ENCODE results near the gene FAM168A.
A peak's percentile ranks its signal among the peaks of the same experiment; 100 is the strongest.

The FAM168A gene

DNA sequence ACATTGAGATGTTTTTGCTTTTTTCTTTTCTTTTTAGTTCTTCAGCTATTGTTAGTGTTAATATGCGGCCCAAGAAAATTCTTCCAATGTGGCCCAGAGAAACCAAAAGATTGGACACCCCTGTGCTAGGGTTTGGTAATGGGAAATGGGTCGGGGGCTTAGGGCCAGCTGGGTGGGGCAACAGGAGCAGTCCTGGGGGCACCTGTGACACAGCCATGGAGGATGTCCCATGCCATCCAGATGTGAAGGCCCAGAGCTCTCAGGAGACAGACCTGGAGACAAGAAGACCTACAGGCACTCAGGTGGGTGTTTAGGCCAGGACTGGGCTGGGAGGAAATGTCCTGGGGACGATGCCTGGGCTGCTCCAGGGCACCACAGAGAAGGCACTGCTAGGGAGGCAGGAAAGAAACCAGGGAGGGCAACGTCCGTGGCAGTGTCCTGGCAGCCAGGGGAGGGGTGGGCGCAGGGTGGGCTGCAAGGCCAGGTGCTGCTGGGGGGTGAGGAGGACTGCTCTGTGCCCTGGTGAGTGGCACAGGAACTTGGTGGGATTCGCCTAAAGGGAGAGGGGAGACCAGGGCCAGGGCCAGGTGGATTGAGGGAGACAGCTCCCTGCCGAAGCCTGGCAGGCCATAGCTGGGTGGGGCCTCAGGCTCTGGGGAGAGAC is 200.3 kb downstream of the FAM168A start:
- DNase-seq = no peak

DNA sequence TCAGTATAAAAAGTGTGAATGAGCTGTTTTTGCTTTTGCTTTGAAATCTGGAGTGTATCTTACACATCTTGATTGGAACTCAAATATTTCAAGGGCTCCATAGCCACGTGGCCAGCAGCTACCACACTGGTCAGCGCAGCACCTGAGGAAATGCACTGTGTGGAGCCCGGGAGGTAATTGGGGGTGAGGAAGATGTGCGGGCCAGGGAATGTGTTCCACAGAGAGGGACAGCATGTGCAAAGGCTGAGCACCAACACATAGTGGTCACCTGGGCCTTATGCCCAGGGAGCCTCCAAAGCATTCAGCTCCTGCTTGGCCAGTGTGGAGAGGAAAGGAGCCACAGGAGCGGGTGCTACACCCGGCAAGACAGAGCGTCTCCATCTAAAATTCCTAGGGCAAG is 200.9 kb downstream of the FAM168A start:
- no peak for DNase-seq

DNA sequence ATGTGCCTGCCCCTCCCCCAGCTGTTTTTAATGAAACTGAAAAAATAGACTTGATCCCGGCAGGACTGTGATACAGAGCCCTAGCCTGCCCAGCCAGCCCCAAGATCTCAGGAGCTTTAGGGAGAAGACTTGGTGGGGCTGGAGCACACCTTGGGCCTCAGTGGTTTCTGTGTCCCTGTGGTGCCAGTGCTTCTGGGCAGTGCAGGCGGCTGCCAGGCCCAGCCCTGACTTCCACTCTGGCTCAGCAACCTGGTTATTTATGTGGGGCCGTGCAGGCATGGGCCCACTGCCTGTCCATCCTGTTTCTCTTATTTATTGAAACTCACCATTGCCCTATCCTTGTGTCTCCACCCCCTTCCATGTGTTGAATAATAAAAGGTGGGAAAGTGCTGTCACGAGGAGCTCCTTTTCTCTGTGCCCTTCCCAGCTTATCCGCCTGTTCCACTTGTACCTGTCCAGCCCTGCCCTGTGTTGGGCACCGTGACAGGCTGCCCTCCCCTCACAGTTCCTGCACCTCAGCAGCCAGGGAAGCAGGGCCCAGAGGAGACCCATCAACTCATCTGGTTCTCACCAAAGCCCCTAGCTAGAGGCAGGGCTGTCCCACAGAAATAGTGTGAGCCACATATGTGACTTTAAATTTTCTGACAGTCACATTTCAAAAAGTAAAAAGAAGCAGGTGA is 201.5 kb downstream of the FAM168A start:
- no peak for DNase-seq

DNA sequence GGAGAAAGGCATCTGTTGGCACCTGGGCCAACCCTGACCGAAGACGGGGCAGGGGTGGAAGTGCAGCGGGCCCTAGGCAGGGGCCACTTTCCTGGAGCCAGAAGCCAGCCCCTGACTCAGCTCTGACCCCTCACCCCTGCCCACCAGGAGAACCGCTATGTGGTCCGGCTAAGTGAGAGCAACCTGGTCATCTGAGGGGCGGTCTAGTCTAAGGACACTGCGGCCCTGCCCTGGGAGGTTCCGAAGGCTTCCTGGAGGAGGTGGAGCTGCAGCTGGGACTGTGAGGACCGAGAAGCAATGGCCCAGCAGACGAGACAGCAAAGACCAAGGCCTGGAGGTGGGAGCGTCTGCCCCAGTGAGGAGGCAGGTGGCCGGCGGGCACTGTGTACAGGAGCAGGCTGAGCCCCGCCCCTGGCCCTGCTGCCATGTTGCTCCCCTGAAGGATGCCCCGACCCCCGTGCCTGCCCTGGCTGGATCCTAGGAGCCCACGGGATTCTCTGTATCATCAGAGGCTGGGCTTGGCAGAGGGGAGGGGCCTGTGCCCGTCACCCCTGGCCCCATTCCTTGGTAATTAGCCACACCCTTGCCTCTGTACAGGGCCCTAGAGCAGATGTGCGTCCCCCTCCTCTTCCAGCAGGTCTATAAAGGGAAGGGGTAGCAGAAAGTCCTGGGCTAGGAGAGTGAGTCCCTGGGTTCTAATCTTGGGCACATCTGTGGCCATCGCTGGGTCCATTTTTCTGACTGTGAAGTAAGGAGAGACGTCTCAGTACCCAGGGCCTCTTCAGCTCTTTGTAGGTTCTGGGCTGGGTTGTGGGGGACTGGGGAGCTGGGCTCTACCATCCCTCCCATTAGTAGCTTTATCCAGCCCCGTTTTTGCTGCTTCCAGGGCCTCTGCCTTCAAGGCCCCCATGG is 202.4 kb downstream of the FAM168A start:
- no peak for DNase-seq

DNA sequence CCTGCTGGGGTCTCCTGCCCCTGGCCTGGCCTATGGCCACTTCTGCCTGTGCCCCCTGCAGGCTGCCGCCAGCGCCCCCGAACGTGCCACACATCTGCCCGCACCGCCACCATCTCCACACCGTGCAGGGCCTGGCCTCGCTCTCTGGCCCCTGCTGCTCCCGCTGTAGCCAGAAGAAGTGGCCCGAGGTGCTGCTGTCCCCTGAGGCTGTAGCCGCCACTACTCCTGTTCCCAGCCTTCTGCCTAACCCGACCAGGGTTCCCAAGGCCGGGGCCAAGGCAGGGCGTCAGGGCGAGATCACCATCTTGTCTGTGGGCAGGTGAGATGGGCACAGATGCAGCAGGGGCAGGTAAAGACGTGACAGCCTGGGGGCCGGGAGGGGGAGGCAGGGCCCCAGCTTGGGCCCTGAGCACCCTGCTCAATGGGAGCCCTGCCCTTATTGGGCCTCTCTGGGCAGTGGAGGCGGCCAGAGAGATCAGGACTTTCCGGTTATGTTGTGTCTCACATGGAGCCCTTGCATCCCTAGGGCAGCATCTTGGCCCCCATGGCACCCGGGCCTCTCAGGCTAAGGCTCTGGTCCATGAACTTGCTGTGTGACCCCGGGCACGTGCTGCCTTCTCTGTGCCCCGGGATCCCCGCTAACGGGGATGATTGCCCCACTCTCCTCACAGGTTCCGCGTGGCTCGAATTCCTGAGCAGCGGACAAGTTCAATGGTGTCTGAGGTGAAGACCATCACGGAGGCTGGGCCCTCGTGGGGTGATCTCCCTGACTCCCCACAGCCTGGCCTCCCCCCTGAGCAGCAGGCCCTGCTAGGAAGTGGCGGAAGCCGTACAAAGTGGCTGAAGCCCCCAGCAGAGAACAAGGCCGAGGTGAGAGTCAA is 203.3 kb downstream of the FAM168A start:
- no peak for DNase-seq

DNA sequence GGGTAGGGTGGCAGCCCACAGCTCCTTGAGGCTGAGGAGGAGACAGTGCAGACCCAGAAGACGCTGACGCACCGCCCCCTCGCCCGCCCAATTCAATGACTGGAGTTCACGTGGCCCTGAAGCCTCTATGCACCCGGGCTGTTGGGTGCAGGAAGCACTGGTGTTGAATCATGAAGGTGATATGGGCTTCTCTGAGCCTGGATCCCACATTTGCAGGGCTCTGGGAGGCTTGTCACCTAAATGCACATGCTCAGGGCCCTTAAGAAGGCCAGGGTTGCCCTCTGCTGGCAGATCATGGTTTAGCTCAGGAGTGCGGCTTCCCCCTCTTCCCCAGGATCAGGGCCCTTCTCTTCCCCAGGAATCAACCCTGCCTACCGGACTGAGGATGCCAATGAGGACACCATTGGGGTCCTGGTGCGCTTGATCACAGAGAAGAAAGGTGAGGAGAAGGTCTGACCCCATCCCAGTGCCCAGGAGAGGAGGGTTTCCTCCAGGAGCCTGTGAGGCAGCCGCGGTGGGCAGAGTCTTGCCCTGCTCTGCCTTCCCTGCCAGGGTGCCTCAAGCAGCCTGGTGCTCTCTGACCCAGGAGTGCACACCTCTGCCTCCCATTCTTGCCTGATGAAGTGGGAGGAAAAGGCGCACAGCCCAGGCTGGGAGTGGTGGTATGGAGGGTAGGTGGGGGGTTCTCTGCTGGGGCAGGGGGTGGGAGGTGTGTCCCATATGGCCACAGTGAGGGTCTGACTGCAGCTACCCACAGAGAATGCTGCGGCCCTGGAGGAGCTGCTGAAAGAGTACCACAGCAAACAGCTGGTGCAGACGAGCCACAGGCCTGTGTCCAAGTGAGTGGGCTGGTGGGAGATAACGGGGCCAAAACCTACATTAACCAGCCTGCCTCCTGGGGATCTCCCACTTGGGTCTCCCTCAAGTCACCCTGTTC is 204.2 kb downstream of the FAM168A start:
- peak in 1 of 2 experiments; percentile 36 for DNase-seq

DNA sequence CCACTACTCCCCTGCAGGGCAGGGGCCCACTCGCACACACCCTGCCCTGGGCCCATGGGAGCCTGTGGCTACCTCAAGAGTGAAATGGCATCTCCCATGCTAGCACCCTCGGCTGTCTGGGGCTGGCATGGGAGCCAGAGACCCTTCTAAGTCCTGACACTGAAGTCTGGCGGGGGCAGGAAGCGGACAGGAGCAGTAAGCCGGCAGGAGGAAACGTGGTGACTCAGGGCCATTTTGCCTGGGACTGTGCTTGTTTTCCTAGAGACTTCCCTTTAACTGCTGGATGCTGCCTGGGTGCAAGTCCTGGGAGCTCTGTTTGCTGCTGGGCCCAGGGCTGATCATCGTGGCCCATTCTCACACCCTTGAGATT is 204.9 kb downstream of the FAM168A start:
- no peak for DNase-seq

DNA sequence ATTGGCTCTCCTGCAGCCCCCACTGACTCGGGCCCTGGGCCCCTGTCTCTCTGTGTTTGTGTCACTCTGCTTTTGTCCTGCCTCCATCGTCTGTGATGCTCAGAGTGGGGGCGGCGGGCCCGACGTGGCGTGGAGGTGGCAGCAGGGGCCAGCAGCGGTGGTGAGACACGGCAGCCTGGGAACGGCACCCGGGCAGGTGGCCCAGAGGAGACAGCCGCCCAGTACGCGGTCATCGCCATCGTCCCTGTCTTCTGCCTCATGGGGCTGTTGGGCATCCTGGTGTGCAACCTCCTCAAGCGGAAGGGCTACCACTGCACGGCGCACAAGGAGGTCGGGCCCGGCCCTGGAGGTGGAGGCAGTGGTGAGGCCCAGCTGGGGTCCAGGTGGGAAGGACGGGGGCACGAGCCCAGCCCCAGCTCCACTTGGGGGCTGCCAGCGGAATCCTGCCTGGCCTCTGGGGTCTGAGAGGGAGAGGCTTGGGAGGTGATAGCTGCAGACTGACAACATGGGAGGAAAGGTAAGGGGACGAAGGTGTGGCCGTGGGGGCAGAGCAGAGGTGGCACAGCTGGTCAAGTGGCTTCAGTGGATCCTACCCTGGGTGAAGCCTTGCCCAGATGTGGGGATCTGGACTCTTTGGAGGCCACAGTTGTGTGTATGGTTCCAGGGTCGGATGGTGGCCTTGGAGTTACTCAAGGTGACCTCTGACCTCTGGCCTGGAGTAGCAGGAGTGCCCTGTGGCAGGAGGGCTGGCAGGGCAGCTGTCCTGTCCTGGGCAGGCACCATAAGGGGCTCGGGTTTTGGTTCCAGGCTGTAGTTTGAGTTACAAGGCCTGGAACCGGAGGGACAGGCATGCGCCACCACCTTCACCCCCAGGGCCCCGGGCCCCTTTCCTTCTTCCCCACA is 205.6 kb downstream of the FAM168A start:
- no peak for DNase-seq

DNA sequence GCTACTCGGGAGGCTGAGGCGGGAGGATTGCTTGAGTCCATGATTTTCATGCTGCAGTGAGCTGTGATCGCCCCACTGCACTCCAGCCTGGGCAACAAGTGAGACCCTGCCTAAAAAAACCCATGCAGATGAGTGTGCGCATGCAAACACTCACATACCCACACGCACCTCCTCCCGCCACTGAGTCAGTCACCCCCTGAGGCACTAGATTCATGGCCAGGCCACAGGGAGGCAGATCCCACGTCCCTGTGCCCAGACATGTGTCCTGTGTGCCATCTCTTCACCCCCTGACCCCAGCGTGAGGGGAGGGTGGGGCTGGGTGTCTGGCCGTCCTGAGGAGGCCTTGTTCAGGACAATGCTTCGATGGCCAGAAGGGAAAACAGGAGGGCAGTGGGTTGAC is 206.2 kb downstream of the FAM168A start:
- no peak for DNase-seq

DNA sequence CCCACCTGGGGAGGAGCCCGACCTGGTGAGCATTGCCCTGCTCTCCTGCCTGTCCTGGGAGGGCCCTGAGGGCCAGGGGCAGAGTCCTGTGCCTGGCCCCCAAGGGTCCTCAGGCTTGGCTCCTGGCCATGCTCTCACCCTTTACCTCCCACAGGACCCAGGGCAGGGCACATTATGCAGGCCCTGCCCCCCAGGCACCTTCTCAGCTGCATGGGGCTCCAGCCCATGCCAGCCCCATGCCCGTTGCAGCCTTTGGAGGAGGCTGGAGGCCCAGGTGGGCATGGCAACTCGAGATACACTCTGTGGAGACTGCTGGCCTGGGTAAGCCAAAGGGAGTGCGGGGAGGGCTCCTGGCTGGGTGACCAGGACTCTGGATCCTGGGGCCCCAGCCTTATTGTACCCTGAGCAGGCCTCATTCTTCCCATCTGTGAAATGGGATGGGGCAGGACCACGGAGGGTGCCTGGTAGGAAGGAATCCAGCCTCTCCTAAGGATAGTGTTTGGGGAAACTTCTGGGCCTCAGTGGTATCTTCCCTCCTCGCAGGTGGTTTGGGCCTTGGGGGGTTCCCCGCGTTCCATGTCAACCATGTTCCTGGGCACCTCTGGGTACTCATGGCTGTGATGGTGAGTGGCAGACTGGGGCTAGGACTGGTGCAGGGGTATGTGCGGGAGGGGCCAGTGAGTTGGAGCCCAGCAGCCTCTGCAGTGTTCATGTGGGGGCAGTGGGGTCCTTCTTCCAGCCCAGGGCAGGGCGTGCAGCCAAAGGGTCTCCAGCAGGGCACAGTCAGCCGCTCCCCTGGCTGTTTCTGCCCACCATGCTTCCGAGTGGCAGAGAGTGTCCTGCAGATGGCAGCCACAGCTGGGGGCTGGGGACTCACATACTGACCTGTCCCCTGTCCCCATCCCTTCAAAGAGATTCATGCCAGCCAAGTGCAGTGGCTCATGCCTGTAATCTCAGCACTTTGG is 207.0 kb downstream of the FAM168A start:
- DNase-seq = no peak

DNA sequence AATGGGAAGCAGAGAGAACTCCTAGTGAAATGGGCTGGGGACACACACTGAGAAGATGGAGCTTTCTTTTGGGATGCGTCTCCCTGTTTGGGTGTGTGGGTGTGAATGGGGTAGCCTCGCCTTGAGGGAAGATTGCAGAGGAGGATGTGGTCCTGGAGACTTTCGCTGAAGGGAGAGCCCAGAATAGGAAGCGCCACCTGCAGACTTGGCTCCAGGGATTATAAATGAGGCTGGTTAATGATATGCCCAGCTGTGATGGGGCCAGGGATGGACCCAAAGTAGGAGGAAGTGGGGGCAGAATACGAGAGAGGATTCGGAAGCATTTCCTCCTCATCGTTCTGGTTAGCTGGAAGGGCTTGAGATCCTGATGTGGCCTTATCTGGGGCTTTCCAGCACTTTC is 208.0 kb downstream of the FAM168A start:
- DNase-seq = no peak

DNA sequence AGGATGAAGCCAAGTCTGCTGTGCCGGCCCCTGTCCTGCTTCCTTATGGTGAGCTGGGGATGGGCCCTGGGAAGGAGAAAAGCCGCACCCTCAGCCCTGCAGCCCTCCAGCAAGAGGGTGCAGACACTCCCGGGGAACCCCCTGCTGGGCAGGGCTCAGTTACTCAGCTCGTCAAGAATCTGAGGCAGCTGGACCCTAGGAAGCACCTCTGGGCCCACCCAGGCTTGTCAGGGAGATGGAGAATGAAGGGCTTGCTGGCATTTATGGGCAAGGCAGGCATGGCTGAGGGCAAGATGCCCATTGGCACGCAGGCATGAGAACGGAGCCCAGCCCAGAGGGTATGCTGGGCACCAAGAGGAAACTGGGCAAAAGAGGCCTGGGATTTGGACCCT is 208.8 kb downstream of the FAM168A start:
- DNase-seq = no peak

DNA sequence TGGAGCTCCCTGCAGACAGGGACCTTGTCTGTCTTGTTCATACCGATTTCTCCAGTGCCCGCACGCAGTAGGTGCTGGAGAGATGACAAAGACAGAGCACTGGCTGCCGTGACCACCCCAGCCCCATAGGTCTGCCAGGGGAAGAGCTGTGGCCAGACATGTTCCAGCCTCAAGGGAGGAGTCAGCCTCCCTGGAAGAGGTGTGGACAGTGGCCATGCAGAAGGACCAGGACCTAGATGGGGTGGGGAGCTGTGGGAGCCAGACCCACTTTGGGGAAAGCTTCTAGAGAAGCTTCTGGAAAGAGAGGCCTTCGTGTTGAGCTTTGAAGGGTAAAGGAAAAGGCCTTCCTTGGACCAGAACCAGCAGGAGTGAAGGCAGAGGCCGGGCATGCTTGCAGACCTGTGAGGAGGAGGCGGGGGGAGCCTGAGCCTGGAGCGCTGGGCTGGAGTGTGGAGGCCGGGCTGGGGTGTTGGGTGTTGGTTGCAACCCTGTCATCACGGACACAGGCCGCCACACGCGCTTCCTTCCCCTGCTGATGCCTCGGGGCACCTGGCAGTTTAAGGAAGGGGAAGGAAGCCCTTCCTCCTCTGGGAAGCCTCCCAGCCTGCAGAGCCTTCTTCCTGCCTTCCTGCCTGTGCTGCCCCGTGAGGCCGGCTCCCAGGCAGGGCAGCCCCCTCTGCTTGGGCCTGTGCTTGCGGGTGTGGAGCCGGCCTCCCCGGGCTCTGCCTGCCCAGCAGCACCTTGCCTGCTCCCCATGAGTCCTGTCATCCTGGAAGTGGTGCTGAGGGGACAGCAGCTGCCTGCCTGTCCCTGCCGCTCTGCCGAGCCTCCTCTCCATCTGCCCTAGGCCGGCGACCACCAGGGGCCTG is 209.4 kb downstream of the FAM168A start:
- DNase-seq = no peak

DNA sequence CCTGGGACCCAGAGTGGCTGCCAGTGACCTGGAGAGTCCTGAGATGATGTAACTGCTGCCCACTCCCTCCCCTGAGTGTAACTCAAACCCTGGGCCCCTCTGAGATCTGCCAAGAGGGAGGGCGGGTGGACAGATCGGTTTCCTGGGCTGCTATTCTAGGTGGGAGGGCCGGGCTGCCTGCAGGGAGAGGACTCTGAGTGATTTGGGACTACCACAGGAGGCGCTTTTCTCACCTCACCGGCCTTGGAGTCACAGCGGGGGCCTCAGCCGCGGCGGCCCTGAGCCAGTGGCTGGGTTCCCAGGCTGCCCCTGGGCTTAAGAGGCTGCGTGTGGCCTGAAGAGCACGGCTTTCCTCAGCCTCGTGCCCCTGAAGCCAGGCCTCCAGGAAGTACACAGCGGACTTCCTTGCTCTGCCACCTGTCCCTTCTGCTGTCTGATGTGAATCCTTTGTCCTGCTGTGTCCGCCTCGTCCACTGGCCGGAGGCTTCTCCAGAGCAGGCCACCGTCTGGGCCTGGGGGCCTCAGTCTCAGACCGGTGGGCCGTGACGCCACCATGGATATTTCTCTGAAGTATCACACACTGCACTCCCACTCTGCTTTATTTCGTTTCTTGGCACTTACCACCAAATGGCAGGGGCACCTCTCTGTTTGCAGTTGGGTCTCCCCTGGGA is 210.2 kb downstream of the FAM168A start:
- DNase-seq = no peak

DNA sequence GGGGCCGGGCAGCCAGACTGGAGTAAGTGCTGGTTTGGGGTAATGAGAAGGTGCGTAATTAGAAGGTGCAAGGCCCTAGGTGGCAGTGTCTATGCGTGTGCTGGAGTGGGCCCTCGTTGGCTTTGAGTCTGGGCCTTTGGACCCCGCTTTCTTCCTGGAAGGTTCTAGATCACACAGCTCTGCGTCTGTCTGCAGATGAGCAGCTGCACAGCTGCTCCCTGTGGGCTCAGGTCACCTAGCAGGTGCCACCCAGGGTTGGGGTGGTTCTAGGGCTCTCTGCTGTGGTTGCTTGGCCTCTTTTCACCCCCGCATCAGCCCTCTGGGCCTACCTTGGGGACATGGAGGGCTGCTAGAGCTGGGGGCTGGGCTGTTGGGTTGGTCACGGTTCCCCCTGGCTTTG is 211.4 kb downstream of the FAM168A start:
- DNase-seq = no peak

DNA sequence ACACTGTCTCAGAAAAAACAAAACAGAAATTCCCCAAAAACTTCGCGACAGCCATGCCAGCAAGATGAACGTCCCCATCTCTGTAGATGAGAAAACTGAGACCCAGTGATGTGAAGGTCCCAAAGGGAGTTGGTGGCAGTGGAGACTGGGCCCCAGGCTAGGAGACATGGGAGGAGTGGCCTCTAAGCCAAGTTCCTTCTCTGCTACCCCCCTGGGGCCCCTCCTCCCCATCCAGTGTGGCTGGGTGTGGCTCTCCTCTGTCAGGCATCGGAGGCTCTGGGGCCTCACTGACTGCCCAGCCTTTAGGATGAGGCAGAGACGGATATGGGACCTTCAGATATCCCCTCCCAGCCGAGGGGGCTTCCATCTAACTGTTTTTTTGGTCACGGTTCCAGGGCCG is 211.9 kb downstream of the FAM168A start:
- no peak for DNase-seq

DNA sequence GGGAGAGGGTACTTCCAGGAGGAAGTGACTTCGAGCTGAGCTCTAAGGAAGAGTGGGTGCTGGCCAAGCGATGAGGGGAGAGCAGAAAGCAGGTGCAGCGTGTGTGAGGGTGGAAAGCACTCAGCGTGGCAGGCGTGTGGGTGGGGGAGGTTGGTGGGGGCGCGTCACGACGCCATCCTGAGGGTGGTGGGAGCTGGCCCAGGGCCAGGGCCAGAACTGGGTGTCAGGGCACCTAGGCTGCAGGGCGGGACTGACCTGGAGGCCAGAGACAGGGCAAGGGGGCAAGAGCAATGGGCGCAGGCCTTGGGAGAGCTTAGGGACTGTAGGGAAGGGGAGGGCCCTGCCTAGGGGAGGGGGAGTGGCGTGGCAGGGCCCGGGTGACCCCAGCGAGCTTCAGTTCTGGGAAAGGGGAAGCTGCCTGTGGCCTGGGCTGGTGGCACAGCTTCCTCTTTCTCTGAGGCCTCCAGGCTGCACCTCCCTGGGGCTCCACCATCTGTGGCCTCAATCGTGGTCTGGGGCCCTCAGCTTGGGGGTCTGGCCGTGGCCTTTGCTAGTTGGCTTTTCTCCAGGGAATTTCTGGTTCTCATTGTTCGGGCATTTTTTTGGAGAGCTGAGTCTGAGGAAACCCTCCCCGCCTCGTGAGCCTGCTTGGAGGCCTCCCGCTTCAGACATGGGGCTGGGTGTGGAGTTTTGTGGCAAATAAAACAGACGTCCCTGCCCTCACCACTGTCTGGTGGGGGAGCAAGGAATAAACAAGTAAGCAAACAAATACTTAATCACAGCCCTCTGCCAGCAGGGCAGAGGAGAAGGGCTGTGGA is 212.8 kb downstream of the FAM168A start:
- DNase-seq = no peak

Data from cerebellar nuclear complex (tissue), 1 donor.